ENCODE measurements around the gene RNU6-1. TPM values are rescaled to one million over a fixed set of nuclear protein-coding genes. Genes with fewer than 3 reads are reported as not detected.

The RNU6-1 gene
- total RNA-seq, 2 donors from 2014 or later: not detected

Other genes with a start within 250 kb of the RNU6-1 start
- gene SKOR1, start 14.5 kb downstream of the RNU6-1 start, total RNA-seq: 1 to 10 TPM; 2.2 to 2.7 TPM
- 10 to 100 TPM; 76.7 to 81.9 TPM for gene PIAS1, start 214.3 kb upstream of the RNU6-1 start, total RNA-seq